Stimulated activated CD4-positive, alpha-beta T cell treated with anti-CD3 and anti-CD28 coated beads, Interleukin-4, amount 100 ng/mL, for 1 hour (primary cell): Measurements from ENCODE around the gene CHCHD6.

Experiments used
- DNase-seq: peaks from one replicate; pipeline ENCODE4 v3.0.0-alpha.2; 2020

Gene CHCHD6

GRCh38 chr3:126711121-126711760 is 7.2 kb downstream of the CHCHD6 start:
- no peak for DNase-seq

- DNase-seq, result no peak
Observed at GRCh38 chr3:126713199-126713598, 9.2 kb downstream of the CHCHD6 start.

DNA sequence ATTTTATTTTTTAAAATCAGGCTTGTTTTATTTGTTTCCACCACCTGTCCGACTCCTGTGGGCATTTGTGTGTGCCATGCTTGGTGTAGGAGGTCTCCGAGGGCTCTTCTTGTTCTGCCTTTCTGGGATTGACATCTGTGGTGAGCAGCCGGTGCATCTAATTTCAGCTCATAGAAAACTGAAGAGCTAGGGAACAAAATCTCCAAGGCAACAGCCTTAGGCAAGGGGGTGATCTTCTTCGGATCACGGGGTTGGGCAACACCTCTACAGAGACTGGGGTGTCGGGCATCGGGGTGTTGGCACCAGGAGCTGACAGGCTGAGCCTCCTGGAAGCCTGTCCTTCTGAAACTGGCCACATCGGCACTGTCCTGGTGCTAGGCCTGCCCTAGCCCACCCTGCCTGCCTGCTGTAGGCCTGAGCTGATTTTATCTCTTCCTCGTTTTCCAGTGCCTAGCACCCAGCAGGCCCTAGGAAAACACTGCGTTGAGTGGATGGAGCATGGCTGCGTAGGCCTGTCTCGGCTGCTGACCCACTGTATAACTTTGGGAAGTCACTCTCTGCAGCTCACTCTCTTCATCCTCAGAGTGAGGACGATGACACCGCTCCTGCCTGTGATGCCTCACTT is 10.3 kb downstream of the CHCHD6 start:
- no peak for DNase-seq

DNA sequence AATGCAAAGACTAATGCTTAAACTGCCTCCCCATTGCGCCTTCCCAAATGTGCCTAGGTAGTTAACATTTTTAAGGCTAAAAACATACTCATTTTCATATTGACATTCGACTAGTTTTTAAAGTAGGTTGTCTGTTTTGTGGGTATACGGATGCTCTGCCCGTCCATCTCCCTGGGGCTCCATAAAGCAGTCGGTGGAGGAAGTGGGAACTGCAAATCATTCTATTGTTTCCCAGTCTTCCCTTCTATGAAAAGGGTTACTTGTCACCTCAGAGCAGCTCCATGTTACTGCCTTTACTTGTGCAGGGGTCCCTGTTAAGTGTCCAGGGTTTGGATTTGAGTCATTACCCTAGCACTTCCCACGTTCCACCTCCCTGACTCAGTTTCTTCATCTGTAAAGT is 10.9 kb downstream of the CHCHD6 start:
- no peak for DNase-seq

DNA sequence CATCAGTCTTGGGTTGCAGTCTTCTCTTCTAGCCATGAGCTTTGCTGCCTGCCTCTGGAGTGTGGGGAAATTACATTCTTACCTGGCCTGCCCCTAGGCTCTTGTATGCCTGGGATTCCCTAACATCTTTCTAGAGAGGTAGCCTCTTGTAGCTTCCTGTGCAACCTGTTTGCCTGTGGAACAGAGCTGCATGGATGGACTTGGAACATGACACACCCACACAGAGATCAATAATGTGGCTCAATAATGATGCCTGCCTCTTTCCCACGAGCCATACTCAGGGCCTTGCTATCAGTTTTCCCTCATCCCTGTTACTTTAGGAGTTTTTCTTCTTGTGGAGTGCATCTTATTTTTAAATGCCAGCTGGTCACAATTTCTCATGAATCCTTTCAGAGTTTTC is 11.4 kb downstream of the CHCHD6 start:
- DNase-seq, result no peak

DNA sequence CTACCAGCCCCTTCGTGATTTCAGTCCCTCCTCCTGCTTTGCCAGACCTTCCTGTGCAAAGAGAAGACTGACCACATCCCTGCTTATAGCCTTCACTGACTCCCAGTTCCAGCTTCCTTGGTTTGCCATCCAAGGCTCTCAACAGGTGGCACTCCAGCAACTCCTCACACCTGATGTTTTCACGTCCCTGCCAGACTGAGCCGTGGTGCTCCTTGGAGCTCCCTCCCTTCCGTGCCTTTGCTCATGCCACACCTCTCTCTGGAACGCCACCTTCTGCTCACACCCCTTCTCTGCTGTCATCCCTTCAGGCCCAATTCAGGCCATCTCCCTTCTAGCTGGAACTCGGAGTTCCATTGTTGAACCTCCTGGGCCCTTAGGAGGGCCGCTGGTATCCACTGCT is 12.0 kb downstream of the CHCHD6 start:
- DNase-seq, result no peak

- no peak for DNase-seq
Observed at GRCh38 chr3:126718561-126719445, 14.8 kb downstream of the CHCHD6 start.

- no peak for DNase-seq
Observed at GRCh38 chr3:126720596-126720995, 16.6 kb downstream of the CHCHD6 start.

GRCh38 chr3:126721246-126721645 is 17.2 kb downstream of the CHCHD6 start:
- DNase-seq, result no peak

DNA sequence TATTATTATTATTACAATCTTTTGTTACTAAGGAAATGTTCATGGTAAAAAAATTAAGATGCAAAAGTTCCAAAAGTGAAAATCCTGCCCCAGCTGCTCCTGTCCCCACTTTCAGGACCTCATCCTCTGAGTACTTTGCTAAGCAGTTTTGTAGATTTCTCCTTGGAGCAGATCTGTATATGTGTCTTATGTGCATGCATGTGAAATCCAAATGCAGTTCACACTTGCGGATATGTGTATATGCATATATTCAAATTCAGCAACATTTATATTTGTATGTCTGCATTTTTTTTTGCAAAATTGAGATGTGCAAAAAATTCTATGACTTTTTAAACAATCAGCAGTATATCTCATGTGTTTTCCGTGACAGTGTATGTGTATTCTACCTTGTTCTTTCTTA is 19.2 kb downstream of the CHCHD6 start:
- DNase-seq, result no peak

DNA sequence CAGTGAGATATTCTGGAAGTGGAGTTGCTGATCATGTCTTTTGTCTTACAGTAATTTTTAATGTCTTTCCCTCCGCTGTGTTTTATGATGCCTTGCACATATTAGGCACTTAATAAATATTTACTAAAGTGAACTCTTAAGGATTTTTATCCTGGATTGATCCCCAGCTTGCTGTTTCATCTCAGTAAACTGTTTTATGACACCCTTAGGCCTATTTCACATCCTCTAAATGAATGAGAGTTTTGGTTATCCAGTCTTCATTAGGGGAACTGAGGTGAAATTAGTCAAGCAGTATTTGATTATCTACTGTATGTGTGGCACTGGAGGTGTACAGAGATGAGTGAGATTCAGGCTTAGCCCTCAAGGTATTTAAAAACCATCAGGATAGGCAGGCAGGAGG is 19.8 kb downstream of the CHCHD6 start:
- DNase-seq, result no peak

DNA sequence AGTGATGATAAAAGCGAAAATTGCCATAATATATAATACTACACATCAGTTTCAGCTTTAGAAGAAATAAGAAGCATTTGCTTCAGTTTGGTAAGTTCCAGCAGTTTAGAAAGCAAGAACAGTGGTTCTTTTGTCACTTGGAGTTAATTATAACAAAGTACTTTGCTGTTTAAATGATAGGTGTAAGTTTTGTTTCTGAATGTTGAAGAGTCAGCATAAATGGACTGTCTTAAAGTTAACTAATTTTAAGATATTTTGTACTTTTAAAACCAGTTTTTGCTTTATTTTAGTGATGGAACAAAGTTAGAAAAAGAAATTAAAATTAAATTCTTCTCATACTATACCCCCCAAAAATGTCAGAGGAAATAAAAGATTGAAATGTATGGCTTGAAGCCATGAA is 24.6 kb downstream of the CHCHD6 start:
- no peak for DNase-seq

- DNase-seq, result no peak
Observed at GRCh38 chr3:126730376-126730775, 26.3 kb downstream of the CHCHD6 start.

GRCh38 chr3:126731044-126731443 is 27.0 kb downstream of the CHCHD6 start:
- no peak for DNase-seq

GRCh38 chr3:126732281-126733060 is 28.4 kb downstream of the CHCHD6 start:
- no peak for DNase-seq

- DNase-seq, result no peak
Observed at GRCh38 chr3:126733061-126733430, 29.0 kb downstream of the CHCHD6 start.

DNA sequence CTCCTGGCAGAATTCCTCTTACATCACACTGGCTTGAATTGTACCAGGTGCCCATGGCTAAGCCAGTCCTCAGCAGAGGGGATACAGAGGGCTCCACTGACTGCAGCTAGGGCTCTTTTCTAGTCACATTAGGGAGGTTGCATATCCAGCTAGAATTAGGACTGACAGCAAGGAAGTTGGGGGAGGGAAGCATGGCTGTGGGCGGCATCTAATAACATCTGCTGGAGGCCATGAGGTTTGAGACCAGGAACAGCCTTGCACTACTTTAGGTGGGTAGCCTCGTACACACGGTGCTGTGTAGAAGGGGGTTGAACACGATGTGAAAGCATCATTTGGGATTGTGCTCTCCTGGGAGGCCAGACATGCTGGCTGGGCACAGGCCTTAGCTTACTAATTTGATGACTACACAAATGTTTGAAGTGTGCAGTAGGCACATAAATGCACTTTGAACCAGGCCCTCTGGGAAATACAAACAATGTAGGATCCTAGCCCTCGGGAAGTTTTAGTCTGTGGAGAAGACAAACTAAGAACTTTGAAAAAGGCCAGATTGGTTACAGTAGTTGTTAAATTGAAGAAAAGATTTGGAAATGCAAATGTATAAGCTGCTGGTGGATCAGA is 30.2 kb downstream of the CHCHD6 start:
- no peak for DNase-seq

DNA sequence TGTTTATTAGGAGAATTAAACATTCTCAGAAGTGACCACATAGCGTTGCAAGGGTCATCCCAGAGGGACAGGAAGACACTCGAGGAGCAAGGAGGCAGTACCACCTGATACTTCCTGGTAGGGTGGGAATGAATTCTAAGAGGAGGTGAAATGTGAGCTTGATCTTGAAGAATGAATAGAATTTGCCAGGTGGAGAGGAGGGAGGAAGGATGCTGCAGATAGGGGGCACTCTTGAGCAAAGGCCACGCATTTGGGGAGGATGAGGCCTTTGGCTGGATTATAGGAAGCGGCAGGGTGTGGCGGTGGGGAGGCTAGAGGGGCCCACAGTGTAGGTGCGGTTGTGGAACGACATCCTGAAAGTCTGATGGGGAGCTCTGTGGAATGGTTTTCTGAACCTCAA is 33.5 kb downstream of the CHCHD6 start:
- DNase-seq, result no peak

GRCh38 chr3:126742057-126742456 is 38.0 kb downstream of the CHCHD6 start:
- no peak for DNase-seq

DNA sequence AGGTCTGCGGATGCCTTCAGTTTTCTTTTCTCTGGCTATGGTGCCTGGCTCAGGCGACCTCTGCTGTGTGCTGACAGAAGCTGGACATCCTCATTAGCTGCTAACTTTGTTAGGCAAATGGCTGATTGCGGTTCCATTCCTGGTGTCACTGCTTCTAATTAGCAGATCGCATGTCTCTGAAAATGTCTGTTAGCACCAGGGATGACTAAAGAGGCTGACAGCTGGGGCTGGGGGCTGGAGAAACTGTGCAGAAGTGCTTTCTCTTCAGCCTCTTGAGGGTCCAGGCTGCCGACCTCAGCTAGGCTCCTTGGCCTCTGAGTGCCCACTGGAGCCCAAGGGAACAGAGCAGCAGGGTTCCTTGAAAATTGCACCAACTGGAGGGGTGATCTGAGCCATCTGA is 39.3 kb downstream of the CHCHD6 start:
- no peak for DNase-seq

GRCh38 chr3:126743781-126744180 is 39.7 kb downstream of the CHCHD6 start:
- no peak for DNase-seq

DNA sequence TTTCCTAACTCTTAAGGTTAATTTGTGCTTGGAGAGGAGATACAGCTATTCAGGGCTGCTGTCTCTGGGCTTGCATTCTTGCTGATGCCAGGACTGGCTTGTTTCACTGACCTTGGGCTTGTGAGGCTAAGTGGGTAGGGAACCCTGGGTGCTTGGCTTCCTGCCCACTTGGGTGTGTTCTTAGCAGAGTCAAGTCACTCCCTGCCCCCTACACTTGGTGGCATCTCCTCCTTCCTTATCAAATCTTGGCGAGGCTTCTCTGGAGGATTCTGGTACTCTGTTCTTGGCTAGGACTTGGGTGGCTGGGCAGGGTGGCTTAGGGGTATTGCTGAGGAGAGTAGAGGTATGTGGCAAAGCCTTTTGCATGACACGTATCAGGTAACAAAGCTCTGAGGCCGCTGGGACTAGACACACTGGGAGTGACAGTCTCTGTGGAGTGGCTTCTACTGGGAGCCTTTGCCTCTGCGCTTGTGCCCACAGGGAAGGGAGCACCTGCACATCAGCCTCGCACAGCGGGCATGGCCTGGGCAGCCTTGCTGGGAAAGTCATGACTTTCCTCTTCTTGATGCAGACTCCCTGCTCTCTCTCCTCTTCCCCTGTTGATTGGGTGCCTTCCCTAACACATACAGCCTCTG is 41.8 kb downstream of the CHCHD6 start:
- DNase-seq, result no peak
